Fibroblast of lung (primary cell): Measurements from ENCODE around the gene ASPRV1.

Experiments used
- EZH2 ChIP-seq: IDR thresholded peaks from 2 replicates; pipeline ENCODE4 v1.5.1; 2012; ENCODE audit warnings: low read length, control low read depth, mild to moderate bottlenecking; ENCODE audit errors: missing control alignments
- TF ChIP-seq, protein P1 (sequence below), 2 donors: IDR thresholded peaks in 1 of 2; conservative IDR thresholded peaks in 1 of 2; 1 replicate in 1 of 2; 2 replicates in 1 of 2; pipeline ENCODE4 v1.5.1; 2011 to 2012; ENCODE audit warnings: low read length in 2 of 2, control low read depth in 1 of 2, inconsistent platforms in 1 of 2, low read depth in 1 of 2, mild to moderate bottlenecking in 1 of 2

DNA sequence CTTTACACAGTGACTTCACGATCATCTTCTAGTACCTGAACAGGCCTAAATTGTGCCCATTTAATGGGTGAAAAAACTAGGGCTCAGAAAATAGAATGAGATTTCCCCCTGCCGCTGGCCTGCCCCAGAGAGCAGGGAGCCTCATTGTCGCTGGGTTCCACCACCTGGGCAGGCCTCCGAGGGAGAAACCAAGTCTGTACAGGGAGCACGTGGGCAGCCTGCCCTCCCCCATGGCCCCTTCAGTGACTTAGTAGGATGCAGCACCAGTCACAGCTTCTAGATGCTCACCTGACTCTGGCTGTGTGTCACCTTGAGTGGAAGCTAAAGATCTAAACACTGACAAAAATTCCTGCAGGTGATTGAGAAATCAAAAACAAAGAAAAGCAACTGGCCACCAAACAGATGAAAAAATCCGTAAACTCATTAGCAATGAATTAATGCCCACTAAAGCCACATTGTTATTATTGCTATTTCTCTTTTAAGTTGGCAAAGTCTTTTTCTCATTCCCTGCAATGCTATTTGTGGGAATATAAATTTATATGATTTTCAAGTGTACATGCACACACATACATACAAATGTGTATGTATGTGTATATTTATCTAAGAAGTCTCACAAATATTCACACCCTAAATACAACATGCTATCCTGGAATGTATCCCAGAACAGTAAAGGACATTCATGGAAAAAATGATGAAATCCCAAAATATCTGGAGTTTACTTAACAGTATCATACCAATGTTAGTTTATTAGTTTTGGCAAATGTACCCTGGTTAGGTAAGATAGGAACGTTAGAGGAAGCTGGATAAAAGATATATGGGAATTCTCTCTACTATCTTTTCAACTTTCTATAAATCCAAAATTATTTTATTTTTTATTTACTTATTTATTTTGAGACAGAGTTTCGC, 18.7 kb upstream of the ASPRV1 start:
- TF ChIP-seq, protein P1, sequence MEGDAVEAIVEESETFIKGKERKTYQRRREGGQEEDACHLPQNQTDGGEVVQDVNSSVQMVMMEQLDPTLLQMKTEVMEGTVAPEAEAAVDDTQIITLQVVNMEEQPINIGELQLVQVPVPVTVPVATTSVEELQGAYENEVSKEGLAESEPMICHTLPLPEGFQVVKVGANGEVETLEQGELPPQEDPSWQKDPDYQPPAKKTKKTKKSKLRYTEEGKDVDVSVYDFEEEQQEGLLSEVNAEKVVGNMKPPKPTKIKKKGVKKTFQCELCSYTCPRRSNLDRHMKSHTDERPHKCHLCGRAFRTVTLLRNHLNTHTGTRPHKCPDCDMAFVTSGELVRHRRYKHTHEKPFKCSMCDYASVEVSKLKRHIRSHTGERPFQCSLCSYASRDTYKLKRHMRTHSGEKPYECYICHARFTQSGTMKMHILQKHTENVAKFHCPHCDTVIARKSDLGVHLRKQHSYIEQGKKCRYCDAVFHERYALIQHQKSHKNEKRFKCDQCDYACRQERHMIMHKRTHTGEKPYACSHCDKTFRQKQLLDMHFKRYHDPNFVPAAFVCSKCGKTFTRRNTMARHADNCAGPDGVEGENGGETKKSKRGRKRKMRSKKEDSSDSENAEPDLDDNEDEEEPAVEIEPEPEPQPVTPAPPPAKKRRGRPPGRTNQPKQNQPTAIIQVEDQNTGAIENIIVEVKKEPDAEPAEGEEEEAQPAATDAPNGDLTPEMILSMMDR (conservative IDR thresholded peaks at IDR 0.05 in 1 of 2, IDR thresholded peaks at IDR 0.05 in 1 of 2; ENCODE audit: low read depth in 1 of 2, low read length in 2 of 2), result no peak
- no peak for TF ChIP-seq EZH2
